Pancreas (tissue), 10 donors: ENCODE measurements around the gene EXD1. TPM values are rescaled to one million over a fixed set of nuclear protein-coding genes. Genes with fewer than 3 reads are reported as not detected.

Experiments
- ATAC-seq, 4 donors: fragments of 200-7000 bp; cut with Tn5 transposase; one replicate each; pipeline versions ENCODE4 v1.8.0 to v1.9.1; 2020; ENCODE audit warnings: mild to moderate bottlenecking in 4 of 4, moderate library complexity in 4 of 4
- DNase-seq, 6 donors: peaks; one replicate each; pipeline ENCODE4 v3.0.0-alpha.2; 2020
- FAIRE-seq: peaks from 2 replicates; lab custom pipeline; 2012; peaks lifted over from hg19 to GRCh38; lab: Jason Lieb, UNC
- H3K27ac ChIP-seq, 4 donors: fragments of 200-600 bp; sonication (generic); 1 replicate in 3 of 4; 2 replicates in 1 of 4; pipeline versions ENCODE4 v1.5.0 to v1.8.0; 2020
- H3K27me3 ChIP-seq, 4 donors: fragments of 200-600 bp; one replicate each; pipeline ENCODE4 v1.8.0; 2021
- H3K36me3 ChIP-seq, 3 donors: fragments of 200-600 bp; sonication (generic) in 1 of 3; one replicate each; pipeline versions ENCODE4 v1.5.0 to v1.8.0; 2020 to 2021
- H3K4me1 ChIP-seq, 3 donors: fragments of 200-600 bp; one replicate each; pipeline ENCODE4 v1.8.0; 2021
- H3K4me3 ChIP-seq, 4 donors: fragments of 200-600 bp; sonication (generic) in 2 of 4; one replicate each; pipeline versions ENCODE4 v1.5.0 to v1.8.0; 2020 to 2021
- H3K9me3 ChIP-seq, 4 donors: fragments of 200-600 bp; one replicate each; pipeline ENCODE4 v1.8.0; 2021
- CTCF ChIP-seq, 4 donors: fragments of 200-600 bp; sonication (generic) in 3 of 4; IDR thresholded peaks; one replicate each; pipeline versions ENCODE4 v1.5.0 to v1.8.0; 2021; ENCODE audit warnings: antibody characterized with exemption in 4 of 4
- WGBS, 2 donors: extraction: QIAGEN DNeasy Blood & Tissue Kit; methylation state at CpG; one replicate each; pipeline ENCODE4 v1.1.7; 2013; 5-methylcytosine and 5-hydroxymethylcytosine counted together
- intact Hi-C, 3 donors: fragments of 100-400 bp; cut with DNase I; formaldehyde crosslinking; loops; one replicate each; pipeline versions ENCODE4 v1.11.1 to v1.14.2; 2022
- polyA plus RNA-seq, 2 donors: library from polyadenylated mRNA; stranded (reverse); fragments of 200-250 nt; gene quantifications; one replicate each; pipeline ENCODE4 v1.2.3, GENCODE V29; 2013
- total RNA-seq, 6 donors: library from RNA; stranded (reverse); fragmentation: NEBNext Ultra II Directional in 4 of 6; extraction: Animal tissue kit (Norgen Biotek cat#: 25700) in 4 of 6; gene quantifications; one replicate each; pipeline versions ENCODE4 v1.2.1 to v1.2.4, GENCODE V29; 2021 to 2023
- donor health status: healthy with polysubstance abuse.
- donor health status: DM: no; HTN: no; CAD: no; lungs with moderate emphysema.
- donor health status: DM: no; HTN: no; CAD: no.
- donor health status: control.
- donor health status: control.
- donor health status: Bipolar disorder and iron deficiency.
- donor health status: DM: yes; HTN: yes; CAD: no.
- donor health status: DM: no; HTN: no; CAD: no.
- donor health status: DM: no; HTN: no; CAD: no.
- donor health status: DM: yes; HTN: yes; CAD: no.

EXD1 gene
- total and polyA plus RNA-seq, 8 donors = not detected

GRCh38 chr15:41161736-41162135 lies 68.8 kb downstream of the EXD1 start:
- Histone ChIP-seq H3K9me3 (no peaks in the 10 kb centered on the region), H3K4me1 (no peaks in the 10 kb centered on the region), H3K27ac (no peak overlapping the region), H3K27me3 (no peaks in the 10 kb centered on the region), H3K36me3 (no peaks in the 10 kb centered on the region), H3K4me3 (no peak overlapping the region)
- ATAC-seq (no peak), FAIRE-seq (no peak), DNase-seq (no peak)
- intact Hi-C loops = no loop called here
- WGBS, 2 donors = 86 to 89% methylated on average over 1 of the region's 1 CpG
- no peak for TF ChIP-seq CTCF (IDR thresholded peaks at IDR 0.05)

DNA sequence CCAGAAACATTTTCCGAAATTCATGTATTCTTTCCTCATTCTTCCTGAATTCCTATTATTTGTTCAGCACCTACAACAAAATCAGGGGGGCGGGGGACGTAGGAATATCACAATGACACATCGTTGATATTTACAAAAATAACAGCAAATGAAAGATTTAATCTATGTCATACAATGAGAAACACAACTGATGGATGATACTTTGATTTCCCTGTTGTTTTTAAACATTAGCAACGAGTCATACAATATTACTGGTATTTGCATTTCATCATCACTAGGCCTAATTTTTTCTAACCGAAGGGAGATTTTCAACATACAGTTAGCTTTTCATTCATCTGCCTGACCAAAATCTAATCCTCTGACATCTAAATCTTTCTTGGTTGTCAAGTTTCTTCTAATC lies 69.2 kb downstream of the EXD1 start:
- Histone ChIP-seq H3K4me1 (no peaks in the 10 kb centered on the region), H3K4me3 (no peak overlapping the region), H3K27me3 (no peaks in the 10 kb centered on the region), H3K27ac (no peak overlapping the region), H3K36me3 (no peaks in the 10 kb centered on the region), H3K9me3 (no peaks in the 10 kb centered on the region)
- intact Hi-C loops = no loop called here
- FAIRE-seq (no peak), DNase-seq (no peak), ATAC-seq (no peak)
- 55 to 62% methylated on average over 6 of the region's 6 CpGs for WGBS, 2 donors
- TF ChIP-seq CTCF (IDR thresholded peaks at IDR 0.05) = no peak

- ATAC-seq = no peak
- intact Hi-C loops = no loop called here
- 72 to 77% methylated on average over 15 of the region's 15 CpGs for WGBS, 2 donors
These were observed 69.8 kb downstream of the EXD1 start for GRCh38 chr15:41160639-41161315.

DNA sequence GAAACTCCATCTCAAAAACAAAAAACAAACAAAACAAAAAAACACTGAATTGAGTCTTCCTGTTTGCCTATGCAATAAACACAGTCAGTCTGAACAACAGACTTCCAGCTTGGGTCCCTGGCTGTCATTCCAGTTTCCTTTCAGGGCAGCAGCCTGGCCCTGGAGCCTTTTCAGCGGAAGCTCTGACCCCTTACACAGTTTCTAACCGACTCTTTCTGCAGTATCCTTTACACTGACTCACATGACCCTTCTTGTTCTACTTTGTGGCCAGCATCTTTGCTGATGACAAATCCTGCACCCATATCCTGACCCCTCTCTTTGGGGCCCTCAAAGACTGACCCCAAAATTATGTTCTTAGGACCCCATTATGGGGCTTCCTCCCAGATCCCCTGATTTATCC lies 76.1 kb downstream of the EXD1 start:
- DNase-seq (no peak), ATAC-seq (no peak), FAIRE-seq (no peak)
- no peak for TF ChIP-seq CTCF (IDR thresholded peaks at IDR 0.05)
- Histone ChIP-seq H3K9me3 (no peaks in the 10 kb centered on the region), H3K4me3 (no peak overlapping the region), H3K4me1 (no peaks in the 10 kb centered on the region), H3K27ac (no peak overlapping the region), H3K27me3 (no peaks in the 10 kb centered on the region), H3K36me3 (no peaks in the 10 kb centered on the region)
- 71 to 76% methylated on average over 2 of the region's 2 CpGs for WGBS, 2 donors
- intact Hi-C loops = no loop called here

More at GRCh38 chr15:41160639-41161315, 69.8 kb downstream of the EXD1 start:
- DNase-seq (no peak), FAIRE-seq (no peak)
- peak overlapping the region in 1 of 4 donors; percentile 33 for H3K27ac ChIP-seq
- H3K9me3 ChIP-seq = no peaks in the 10 kb centered on the region
- H3K4me1 ChIP-seq = no peaks in the 10 kb centered on the region
- H3K27me3 ChIP-seq = no peaks in the 10 kb centered on the region
- no peaks in the 10 kb centered on the region for H3K36me3 ChIP-seq
- H3K4me3 ChIP-seq = no peak overlapping the region
- TF ChIP-seq CTCF (IDR thresholded peaks at IDR 0.05) = no peak

- FAIRE-seq (no peak), DNase-seq (no peak), ATAC-seq (no peak)
- Histone ChIP-seq H3K27me3 (no peaks in the 10 kb centered on the region), H3K36me3 (no peaks in the 10 kb centered on the region), H3K4me3 (no peak overlapping the region), H3K9me3 (no peaks in the 10 kb centered on the region), H3K4me1 (no peaks in the 10 kb centered on the region), H3K27ac (no peak overlapping the region)
- WGBS, 2 donors = 73 to 81% methylated on average over 5 of the region's 5 CpGs
- intact Hi-C loops = no loop called here
- TF ChIP-seq CTCF (IDR thresholded peaks at IDR 0.05) = no peak
These were observed 76.8 kb downstream of the EXD1 start for GRCh38 chr15:41153733-41154132.
